ENCODE data around the gene KRTAP19-8. TPM values are rescaled to one million over a fixed set of nuclear protein-coding genes. Genes with fewer than 3 reads are reported as not detected.

The KRTAP19-8 gene
- total and polyA plus RNA-seq, 9 donors: not detected

DNA sequence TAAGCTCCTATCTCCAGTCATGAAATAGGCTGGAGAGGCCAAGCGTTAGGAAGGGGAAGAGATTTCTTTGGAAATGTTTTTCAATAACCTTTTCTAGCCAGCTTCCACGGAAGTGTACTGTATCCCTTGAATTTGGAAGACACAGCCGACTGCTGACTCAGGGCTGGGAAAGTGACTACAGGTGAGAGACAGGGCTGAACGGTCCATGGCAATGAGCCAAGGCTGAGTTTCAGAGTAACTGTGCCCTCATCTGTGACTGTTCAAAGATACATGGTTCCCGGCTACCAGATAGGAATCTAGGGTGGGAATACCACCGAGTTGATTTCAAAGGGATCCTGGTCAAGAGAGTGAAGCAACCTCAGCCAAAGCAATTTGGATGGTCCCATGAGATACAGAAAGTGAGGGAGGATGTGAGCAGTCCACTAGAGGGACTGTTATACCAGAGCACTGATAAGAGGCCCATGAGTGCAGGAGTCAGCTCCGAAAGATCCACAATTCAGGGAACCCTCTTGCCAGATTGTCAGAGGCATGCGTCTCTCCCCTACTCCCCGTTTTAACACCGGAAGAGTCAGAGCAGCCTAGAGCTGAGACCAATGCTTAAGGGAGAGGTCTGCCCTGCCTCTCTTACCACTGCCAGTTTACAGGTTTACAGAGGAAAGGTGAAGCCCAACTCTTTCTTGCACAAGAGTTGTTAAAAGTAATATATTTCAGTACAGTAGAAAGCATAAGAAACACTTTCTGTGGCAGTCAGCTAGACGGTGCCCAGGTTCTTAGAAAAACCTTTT, 3.2 kb upstream of the KRTAP19-8 start:
- Histone ChIP-seq H3K9me3 (no peaks in the 10 kb centered on the region), H3K27ac (no peak overlapping the region), H3K36me3 (no peaks in the 10 kb centered on the region), H3K27me3 (no peaks in the 10 kb centered on the region), H3K4me1 (ENCODE audit: insufficient read depth) (no peaks in the 10 kb centered on the region), H3K4me3 (no peak overlapping the region)
- TF ChIP-seq EP300 (IDR thresholded peaks at IDR 0.05) (no peak), POLR2A (IDR thresholded peaks at IDR 0.05) (no peak)
- TF ChIP-seq, protein P1, sequence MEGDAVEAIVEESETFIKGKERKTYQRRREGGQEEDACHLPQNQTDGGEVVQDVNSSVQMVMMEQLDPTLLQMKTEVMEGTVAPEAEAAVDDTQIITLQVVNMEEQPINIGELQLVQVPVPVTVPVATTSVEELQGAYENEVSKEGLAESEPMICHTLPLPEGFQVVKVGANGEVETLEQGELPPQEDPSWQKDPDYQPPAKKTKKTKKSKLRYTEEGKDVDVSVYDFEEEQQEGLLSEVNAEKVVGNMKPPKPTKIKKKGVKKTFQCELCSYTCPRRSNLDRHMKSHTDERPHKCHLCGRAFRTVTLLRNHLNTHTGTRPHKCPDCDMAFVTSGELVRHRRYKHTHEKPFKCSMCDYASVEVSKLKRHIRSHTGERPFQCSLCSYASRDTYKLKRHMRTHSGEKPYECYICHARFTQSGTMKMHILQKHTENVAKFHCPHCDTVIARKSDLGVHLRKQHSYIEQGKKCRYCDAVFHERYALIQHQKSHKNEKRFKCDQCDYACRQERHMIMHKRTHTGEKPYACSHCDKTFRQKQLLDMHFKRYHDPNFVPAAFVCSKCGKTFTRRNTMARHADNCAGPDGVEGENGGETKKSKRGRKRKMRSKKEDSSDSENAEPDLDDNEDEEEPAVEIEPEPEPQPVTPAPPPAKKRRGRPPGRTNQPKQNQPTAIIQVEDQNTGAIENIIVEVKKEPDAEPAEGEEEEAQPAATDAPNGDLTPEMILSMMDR (IDR thresholded peaks at IDR 0.05): no peak
- no peak for DNase-seq
- WGBS, 3 donors: 47 to 62% (median 57%) methylated on average over 11 of the region's 11 CpGs
- intact Hi-C loops (cut with DNase I): no loop called here

DNA sequence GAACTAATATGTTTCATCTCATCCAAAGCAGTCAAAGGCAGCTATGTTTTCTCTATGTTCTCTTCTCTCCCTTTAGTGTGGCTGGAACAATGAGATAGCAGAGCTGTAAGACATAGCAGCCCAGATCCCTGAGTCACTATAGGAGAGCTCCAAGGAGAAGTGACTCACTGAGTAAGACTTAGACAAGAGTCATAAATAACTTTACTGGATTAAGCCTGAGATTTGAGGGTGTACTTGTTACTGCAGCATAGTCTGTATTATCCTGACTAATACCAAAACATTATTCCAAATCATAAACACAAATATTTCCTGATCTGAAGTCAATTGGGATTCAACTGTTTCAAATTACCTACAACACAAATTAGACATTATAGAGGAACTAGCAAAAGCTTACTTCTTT, 3.9 kb downstream of the KRTAP19-8 start:
- H3K4me1 ChIP-seq (ENCODE audit: insufficient read depth): no peaks in the 10 kb centered on the region
- H3K36me3 ChIP-seq: no peaks in the 10 kb centered on the region
- intact Hi-C loops (cut with DNase I): no loop called here
- H3K27ac ChIP-seq: no peak overlapping the region
- no peaks in the 10 kb centered on the region for H3K9me3 ChIP-seq
- no peaks in the 10 kb centered on the region for H3K27me3 ChIP-seq
- TF ChIP-seq, protein P1 (IDR thresholded peaks at IDR 0.05): no peak
- no peak for DNase-seq
- no peak overlapping the region for H3K4me3 ChIP-seq

DNA sequence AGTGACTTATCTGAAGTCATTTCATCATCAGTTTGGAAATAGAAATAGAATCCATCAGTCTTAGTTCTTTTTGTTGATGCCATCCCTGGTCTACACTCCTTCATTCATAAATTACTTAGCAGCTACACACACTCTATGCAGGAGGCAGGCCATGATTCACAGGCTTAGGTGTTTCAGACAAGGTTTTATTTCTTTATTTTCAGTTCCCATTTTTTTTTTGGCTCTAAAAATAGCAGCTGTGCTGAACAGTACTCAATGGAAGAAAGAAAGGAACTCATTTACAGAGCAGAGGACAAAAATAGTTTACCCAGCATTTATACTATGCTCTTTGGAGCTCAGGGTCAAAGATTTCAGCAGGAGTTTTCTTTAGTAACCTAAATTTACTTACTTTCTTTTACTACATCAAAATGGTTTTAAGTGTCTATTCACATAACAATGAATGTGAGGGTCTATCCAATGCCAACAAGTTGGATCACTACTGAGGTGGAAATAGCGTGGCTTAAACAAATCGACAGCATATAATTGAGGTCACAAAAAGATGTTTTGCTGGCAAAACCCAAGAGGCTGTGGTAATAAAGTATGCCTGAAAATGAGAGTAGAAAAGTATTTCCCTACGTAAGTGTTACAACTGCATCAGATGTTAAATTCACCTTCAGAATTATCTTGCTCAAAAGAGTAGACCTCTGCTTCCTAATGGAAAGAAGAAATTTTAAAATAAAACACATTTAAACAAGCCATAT, 7.7 kb downstream of the KRTAP19-8 start:
- TF ChIP-seq EP300 (IDR thresholded peaks at IDR 0.05) (no peak), POLR2A (IDR thresholded peaks at IDR 0.05) (no peak)
- TF ChIP-seq, protein P1 (IDR thresholded peaks at IDR 0.05): no peak
- no peak for DNase-seq
- no peaks in the 10 kb centered on the region for H3K27me3 ChIP-seq
- 81 to 92% (median 88%) methylated on average over 3 of the region's 3 CpGs for WGBS, 3 donors
- no peak overlapping the region for H3K27ac ChIP-seq
- intact Hi-C loops (cut with DNase I): no loop called here
- H3K9me3 ChIP-seq: no peaks in the 10 kb centered on the region
- no peaks in the 10 kb centered on the region for H3K4me1 ChIP-seq (ENCODE audit: insufficient read depth)
- no peaks in the 10 kb centered on the region for H3K36me3 ChIP-seq
- H3K4me3 ChIP-seq: no peak overlapping the region

DNA sequence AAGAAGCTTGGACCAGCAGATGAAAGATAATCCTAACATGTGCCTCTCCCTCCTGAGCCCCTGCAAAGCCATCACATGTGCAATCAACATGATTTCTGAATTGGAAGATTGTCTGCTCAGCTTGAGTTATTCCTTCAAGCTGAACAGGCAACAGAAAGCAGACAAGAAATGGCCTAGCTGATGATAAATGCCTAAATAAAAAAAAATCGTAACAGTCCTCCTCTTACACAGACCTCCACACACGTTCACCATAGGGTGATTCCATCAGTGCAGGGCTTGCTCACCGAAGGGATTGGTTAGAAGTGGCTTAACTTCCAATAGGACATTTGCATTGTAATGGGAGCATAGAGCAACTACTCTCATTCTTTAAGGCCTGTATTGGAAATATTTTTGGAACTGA, 14.6 kb downstream of the KRTAP19-8 start:
- Histone ChIP-seq H3K4me1 (ENCODE audit: insufficient read depth) (no peaks in the 10 kb centered on the region), H3K9me3 (no peaks in the 10 kb centered on the region), H3K4me3 (no peak overlapping the region), H3K27ac (no peak overlapping the region), H3K36me3 (no peaks in the 10 kb centered on the region), H3K27me3 (no peaks in the 10 kb centered on the region)
- no peak for TF ChIP-seq EP300 (IDR thresholded peaks at IDR 0.05)
- TF ChIP-seq POLR2A (IDR thresholded peaks at IDR 0.05): no peak
- TF ChIP-seq, protein P1 (IDR thresholded peaks at IDR 0.05): no peak
- intact Hi-C loops (cut with DNase I): no loop called here
- 61 to 71% (median 63%) methylated on average over 3 of the region's 3 CpGs for WGBS, 3 donors
- no peak for DNase-seq

Data from ovary (tissue), 9 donors.